ENCODE measurements around the gene FHOD3.

Gene FHOD3

DNA sequence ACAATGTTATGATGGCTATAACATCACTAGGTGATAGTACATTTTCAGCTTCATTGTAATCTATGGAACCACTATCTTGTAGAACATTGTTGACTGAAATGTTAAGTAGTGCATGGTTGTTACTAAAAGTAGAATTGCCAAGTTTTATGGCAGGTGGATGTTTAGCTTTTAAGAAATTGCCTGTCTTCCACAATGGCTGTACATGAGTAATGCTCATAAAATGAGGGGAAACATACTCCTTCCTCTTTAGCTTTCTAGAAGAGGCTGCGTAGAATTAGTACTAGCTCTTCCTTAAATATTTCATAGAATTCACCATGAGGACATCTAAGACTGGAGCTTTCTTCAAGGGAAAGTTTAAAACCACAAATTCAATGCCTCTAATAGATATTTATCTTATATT is 370.3 kb downstream of the FHOD3 start:
- no peak for DNase-seq (ENCODE audit: low read depth)

DNA sequence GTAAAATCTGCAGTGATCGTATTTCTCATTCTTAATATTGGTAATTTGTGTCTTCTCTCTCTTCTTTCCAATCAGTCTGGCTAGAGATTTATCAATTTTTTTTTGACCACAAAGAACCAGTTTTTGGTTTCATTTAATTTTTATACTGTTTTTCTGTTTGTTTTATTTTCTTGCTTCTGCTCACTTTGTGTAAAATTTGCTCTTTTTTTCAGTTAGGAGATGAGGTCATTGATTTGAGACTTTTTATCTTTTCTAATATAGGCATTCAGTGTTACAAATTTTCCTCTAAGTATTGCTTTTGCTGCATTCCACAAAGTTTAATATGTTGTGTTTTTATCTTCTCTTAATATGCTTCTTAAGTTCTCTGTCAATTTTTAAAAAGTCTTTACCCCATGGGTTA is 370.8 kb downstream of the FHOD3 start:
- no peak for DNase-seq (ENCODE audit: low read depth)

DNA sequence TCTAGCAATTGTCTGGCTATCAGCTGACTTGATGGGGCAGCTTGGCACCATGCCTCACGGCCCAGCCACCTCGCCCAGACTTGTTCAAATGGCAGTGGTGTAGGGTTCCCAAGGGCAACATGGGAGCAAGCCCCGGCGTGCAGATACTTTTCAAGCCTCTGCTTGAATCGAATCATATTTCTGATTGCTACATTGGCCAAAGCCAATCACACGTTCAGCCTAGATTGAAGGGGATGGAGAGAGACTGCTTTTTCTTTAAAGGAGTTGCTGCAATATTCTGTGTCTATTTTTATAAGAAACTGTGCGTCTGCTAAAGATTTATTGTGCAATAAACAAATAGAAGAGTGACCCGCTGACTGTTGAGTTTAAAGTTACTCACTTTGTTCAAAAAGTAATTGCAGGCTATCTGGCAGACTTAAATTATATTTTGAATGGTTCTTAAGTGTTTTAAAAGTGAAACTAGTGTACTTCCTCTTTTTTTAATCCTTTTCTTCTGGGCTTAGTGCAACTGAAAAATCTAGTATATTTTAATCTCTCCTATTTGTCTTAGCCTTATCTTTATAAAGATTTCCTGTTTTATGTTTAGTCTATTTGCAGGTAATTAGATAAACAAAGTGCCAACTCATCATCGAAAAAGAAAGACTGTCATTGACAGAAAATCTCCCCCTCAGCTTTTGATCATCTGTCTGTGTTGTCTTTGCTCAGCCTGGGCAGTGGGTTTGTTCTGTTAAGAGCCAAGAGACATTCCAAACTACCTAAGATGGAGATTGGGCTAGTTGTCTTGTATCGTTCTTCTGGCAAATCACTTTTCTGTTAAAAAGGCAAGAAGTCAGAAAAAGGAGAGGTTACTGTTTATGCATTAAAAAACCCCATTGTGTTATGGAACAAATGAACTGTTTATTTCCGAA is 375.2 kb downstream of the FHOD3 start:
- DNase-seq (ENCODE audit: low read depth), result no peak

DNA sequence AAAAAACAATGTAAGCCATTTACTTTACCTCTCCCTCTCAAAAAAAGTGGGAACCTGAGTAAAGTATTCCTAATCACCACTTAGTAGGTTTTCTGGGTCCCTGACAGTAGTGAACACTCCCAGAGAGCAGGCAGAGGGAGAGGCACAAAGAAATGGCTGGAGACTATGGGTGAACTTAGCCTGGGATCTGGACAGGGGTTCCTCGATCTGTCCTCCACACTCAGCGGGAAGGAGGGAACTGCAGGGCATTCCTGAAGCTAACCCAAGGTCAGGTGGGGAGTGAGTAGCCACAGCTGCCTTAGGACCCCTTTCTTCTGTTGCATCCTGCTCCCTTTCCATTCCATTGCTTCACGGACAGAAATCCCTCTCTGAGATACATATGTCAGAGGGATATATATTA is 375.9 kb downstream of the FHOD3 start:
- no peak for DNase-seq (ENCODE audit: low read depth)

DNA sequence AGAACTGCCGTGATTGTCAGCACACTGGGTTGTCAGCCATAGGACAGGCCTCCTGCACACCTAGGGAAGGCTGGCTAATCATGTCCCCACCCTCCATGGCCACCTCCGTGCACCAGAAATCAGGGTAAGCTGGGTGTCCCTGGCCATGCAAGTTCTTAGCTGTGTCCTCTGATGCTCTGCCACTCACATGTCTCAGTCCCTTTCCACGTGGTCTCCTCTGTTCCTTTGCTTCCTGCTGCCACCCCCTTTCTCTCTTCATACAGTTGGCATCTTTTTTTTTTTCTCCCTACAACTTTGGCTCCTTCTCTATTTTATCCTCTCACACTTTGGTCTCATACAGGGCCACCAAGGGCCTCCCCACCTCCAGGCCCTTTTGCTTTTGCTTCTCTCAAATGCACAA is 377.6 kb downstream of the FHOD3 start:
- no peak for DNase-seq (ENCODE audit: low read depth)

DNA sequence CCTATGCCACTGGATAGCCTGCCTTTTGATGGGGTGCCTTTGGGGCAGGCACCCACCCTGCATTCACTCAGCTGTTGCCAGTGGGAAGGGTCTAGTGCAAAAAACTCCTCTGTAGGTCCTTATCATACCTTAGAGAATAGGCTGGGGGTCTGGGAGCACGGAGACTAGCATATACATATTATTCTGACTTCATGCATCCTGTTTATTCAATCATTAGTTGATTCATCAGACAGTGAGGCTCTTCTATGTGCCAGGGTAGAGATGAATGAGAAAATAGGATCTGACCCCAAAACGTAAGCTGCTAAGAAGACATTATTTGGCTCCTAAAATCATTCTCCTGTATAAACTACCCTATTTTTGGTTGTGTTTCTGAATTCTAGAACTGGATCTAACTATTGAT is 378.0 kb downstream of the FHOD3 start:
- no peak for DNase-seq (ENCODE audit: low read depth)

DNA sequence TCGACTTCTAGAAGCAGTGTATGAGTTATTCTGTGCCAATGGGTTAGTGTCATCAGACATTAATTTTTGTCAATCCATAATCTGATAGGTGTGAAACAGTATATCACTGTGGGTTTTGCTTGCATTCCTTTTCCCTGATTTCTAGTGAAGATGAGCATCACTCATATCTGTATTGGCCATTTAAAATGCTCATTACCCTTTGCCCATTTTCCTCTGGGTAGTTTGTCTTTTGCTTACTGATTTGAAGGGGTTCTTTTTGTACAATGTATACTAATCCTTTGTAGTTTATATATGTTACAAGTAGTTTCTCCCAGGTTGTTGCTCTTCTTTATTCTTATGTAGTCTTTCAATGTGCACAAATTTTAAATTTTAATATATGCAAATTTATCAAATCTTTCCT is 379.1 kb downstream of the FHOD3 start:
- DNase-seq (ENCODE audit: low read depth), result no peak

DNA sequence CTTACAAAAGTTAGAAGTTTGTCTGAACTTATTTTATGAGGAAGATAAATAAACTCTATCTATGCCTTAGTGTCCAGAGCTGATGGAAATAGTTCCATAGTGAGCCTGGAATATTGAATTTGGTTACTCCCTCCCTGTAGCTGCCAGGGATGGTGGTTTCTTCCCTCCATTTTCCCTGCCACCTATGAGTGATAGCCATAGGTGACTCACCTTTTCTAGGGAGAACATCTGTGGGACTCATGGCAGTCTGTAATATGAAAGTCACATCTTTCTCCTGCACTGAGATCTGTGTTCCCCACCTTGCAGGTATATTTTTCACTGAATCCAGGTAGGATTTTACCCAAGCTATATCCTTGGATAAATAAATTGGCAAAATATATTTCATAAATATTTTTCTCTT is 382.5 kb downstream of the FHOD3 start:
- DNase-seq (ENCODE audit: low read depth), result no peak

DNA sequence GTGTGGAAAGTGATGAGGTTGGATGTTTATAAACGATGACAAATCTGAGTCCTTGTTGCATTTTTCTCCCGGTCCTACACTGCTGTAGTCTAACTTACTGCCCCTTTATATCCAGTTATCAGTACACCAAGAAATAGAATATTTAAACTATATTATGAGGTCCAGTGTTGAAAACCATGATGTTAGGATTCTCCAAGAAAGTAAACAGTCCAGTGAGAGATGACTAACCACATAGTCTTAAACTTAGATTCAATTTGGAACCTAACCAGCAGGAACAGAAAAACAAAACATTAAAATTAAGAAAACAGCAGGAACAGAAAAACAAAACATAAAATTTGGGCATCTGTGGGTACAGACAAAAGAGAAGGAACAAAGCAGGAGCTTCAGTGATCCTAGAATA is 388.1 kb downstream of the FHOD3 start:
- no peak for DNase-seq (ENCODE audit: low read depth)

DNA sequence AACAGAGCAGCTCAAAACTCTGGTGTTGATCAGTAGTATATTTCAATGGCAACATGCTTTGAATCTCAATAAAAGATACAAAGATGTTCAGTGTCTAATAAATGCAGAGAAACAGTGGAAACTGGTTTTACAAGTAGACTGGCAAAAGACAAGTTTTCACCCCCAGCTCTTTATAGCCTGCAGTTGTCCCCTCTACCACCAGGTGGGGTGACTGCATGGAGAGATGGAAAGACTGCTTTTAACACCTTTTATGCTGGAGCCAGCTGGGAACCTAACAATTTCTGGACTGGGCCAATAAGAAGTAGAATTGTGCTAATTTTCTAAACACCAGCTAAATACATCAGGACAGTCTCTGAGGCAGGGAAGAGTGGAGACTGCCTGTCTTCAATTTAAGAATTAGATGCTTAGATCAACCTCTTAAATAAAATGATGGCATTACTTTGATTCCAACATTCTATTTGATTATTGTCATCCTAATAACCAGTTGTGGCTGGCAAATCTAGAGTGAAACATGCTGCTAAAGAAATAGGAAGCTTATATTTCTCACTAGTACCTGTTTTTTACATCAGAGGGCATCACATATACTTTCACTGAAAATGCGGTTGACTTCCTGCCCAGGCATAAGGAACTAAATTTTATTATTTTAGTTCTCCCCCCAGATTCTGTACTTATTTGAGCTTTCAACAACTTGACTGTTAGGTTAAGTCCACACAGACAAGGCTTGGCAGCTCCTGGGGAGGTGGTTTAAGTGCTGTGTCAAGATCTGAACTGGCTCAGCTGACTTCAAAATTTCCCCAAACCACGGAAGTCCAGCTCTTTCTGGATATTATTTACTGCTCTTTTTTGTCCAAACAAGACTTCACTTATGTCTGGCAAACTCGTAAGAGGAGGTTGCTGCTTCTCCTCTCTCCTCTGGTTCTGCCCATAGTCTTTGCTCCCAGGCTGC is 390.8 kb downstream of the FHOD3 start:
- DNase-seq (ENCODE audit: low read depth), result no peak

DNA sequence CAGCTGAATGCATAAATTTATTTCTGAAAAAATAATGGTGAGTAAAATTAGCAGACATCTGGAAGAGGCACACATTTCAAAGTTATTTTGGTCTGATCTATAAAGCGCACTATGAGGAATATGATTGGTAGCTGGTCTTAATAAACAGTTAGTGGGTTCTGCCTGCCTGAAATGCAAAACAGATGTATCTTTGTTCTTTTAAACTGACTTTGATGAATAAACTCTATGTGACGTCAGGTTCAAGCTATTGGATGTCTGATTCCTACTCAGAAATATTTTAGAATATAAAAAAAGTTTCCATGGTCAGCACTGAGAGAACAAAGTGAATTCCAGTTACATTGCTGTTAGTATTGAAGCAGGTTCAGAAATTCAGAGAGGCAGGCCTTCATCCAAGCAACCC is 394.9 kb downstream of the FHOD3 start:
- peak; percentile 53 for DNase-seq (ENCODE audit: low read depth)

DNA sequence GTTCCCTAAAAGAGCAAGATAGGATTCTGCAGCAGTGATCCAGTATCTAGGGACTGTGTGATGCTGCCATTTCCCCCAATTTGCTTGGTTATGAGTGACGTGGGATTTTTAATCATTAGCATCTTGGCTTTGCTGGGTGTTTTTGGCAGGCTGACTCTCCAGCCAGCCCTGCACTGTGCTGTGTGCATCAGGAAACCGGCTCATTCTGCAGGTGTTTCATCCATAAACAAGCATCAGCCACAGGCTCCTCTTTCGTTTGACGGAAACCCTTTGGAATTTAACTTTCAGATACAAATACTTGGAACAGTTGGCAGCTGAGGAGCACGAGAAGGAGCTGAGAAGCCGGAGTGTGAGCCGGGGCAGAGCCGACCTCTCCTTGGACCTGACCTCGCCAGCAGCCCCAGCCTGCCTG is 395.4 kb downstream of the FHOD3 start:
- DNase-seq (ENCODE audit: low read depth), result no peak

DNA sequence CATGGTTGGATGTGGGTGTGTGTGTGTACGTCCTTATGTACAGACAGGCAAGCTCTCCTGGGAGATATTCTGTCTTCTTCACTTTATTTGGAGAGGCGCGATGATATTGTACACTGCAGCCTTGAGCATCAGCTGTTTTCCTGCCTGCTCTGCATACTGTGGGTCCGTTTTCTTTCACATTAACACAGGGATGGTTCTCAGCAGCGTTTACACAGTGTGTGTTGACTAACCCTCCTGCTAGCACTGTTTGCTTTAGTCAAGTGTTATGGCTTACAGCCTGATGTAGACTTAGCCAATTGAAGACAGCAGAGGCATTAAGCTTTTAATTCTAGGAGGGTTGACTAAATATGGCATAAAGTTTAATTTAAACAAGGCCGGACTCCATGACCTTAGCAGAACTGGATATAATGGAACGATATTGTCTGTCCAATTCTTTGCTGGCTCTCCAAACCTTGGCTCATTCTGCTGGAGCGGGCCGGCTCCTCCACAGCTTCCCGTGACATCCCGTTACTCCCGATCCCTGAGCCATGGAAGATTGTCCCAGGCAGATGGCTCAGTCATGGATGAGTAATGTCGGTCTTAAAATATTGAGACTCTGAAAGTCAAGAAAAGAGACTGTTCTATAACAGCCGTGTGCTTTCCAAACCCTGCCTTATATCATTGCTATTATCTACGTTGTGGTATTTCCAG is 396.6 kb downstream of the FHOD3 start:
- DNase-seq (ENCODE audit: low read depth), result no peak

DNA sequence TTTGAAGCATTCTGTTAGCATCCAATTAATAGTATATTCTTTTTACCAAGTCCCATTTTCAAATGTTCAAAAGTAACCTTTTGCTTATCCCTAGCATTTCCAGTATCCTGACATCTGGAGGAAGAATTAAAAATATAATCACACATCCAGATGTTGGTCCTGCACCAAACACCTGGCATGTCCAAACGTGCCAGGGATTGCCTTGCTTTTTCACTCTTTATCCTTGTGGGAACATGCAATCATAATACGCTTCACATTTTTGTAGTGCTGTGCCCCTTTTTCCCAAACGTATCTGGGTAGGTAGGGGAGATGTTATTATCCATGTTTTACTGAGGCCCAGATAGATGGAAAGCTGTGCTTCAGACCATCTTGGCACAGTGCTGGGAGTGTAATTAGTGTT is 398.3 kb downstream of the FHOD3 start:
- no peak for DNase-seq (ENCODE audit: low read depth)

DNA sequence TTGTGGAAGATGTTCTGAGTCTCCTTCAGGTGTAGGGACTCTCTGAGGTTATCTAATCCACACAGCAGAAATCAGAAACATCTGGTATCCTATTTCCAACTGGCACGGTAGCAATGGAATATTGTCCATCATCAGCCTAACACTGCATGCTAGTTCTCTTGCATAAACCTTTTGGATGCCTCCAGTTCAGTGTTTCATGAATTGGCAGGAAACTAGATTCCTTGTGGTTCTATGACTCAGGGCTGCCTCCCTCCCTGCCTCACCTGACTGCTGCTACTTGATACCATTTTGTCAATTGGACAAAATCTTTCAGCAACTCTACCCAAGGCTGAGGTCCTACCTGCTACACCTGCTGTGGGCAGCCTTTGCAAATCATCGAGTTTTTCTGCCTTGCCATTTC is 400.4 kb downstream of the FHOD3 start:
- DNase-seq (ENCODE audit: low read depth), result peak; percentile 58

DNA sequence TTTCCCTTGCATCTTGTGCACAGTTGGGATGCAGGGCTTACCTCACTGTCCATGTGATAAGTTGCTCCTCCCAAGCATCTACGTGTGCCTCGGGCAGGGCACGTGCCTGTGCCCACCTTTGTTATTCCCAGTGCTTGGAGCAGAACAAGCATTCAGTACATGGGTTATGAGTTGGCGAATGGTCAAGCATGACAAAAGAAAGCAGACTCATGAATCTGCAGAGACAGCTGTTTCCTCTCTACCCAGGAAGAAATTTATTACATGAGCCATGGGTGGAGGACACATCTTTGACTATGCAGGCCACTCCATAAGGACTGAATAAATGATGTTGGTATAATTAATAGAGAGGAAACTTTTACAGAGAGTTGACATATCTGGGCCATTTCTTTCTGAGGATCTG is 403.4 kb downstream of the FHOD3 start:
- no peak for DNase-seq (ENCODE audit: low read depth)

DNA sequence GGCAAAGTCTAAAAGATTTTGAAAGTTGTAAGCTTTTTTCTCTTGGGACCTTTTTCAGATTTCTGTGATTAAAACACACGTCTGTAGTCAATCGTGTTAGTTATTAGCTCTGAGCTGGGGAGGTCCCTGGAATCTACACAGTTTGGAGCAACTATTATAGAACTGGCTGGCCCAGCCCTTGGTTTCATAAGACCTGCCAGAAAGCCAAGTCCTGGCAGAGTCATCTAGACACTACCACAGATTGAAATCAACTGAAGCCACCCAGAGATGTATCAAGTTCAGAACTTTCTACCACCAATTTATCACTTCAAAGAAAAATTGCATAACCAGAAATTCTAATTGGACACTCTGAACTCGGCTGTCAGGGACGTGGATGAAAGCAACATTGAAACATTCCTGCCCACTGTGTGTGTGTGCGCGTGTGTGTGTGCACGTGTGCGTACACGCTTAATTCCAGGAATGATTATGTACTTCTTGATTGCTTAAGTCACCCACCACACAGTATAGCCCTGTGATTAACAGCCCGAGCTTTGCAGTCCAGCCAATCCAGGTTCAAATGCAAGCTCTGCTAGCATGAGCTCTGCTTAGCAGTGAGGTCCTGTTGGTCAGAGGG is 405.0 kb downstream of the FHOD3 start:
- DNase-seq (ENCODE audit: low read depth), result no peak

DNA sequence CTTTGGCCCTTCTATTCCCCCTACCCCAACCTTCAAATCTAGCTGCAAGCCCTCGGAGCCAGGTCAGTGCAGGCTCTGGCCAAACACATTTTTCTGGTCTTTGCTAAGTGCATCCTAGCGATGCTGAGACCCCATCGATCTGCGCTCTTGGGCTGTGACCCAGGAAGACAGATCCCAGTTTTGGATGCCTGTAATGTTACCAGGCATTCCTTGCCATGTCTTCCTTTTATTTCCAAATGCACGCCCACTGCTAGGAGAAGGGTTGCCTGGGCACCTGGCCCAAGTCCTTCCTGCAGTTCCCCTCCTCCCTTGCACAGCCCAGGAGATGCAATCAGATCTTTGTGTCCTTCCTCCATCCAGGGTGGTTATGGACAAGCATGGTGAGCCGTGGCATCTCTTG is 406.6 kb downstream of the FHOD3 start:
- DNase-seq (ENCODE audit: low read depth), result no peak

DNA sequence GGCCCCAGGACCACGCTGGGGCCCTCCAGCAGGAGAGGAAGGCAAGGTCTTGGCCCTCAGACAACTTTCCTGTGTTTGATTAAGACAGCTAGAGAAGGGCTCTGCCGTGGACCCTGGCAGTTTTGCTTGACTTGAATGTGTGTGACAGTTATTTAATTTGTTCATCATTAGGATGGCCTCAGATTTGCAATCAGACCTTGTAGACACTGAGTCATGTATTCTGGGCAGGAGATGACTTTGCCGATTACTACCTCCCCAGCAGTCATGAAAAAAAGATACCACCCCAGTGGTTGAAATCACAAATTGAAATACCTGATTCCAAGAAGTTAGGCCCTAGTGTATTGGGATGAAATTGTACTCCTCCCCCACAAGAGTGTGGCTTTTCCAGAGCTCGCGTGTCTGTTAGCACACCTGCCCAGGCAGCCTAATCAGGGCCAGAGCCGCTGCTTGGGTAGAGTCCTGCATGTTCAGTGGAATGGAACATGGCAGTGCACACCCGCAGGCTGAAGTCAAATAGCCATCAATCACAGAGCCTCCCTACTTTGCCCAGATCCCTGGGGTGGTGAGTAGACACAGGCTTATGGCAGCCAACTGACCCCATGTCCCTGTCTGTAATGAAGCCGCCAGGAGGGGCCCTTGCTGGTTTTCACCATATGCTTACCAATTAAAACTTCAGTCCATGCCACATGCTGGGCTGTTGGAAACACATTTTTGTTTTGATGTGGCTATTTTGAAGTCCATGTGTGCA is 408.8 kb downstream of the FHOD3 start:
- DNase-seq (ENCODE audit: low read depth), result no peak

DNA sequence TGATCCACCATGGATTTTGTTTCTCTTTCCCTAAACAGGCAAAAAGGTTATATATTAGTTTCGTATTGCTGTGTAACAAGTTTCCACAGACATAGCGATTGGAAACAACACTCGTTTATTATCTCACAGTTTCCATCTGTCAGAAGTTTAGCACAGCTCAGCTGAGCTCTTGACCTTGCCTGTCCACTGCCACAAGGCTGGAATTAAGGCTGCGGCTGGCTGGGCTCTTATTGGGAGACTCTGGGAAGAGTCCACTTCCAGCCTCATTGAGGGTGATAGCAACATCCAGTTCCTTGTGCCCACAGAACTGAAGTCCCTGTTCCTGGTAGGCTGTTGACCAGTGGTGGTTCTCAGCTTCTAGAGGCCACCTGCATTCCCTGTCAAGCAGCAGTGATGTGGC is 410.9 kb downstream of the FHOD3 start:
- no peak for DNase-seq (ENCODE audit: low read depth)

DNA sequence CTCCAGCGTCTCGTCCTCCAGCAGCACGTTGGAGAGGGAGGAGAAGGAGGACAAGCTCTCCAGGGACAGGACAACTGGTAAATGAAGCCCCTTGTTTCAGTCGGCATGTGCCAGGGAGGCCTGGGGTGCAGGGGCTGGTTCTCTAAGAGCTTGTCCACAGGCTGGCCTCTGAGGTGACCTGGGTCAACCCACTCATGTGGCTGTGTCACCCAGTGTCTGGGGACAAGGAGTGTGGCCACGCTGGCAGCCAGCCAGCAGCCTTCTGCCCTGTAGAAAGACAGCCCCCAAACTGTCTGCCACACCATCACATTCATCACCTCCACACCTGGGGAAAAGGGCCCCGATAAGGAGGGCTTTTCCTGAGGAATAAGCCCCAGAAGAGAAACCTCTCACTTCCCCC is 411.8 kb downstream of the FHOD3 start:
- no peak for DNase-seq (ENCODE audit: low read depth)

All from HS-5 (cell line).